Measurements from ENCODE around the gene TMC8. TPM values are rescaled to one million over a fixed set of nuclear protein-coding genes. Genes with fewer than 3 reads are reported as not detected.
"Not testable (repeated sequence)": the region's sequence is repeated elsewhere in the genome, so short reads cannot be mapped to it uniquely, and the experiment has no call there.

Gene TMC8
- total RNA-seq (454 TPM), polyA plus RNA-seq (10 to 100 TPM; 61.8 to 82.0 (median 74.8) TPM)

GRCh38 chr17:78130437-78131101, at the start of gene TMC8:
TSS of gene TMC8 (plus strand) at chr17:78130771. CDS start at chr17:78131589, 818 bp downstream.
- Mint-ChIP-seq H3K27me3 (peaks cover 5% of the 10 kb centered on the region), H3K9me3 (no peaks in the 10 kb centered on the region), H3K4me1 (peaks cover 9 to 63% (median 28%) of the 10 kb centered on the region in 4 donors), H3K4me3 (peak within 1 kb of the TSS; percentile 95 to 99 (median 99)), H3K36me3 (peaks cover 27% of the 10 kb centered on the region), H3K27ac (peak within 1 kb of the TSS; percentile 92 to 95 (median 93))
- H3K36me3 ChIP-seq (ENCODE audit: control insufficient read depth, insufficient read depth, low read length), result peaks cover 30% of the 10 kb centered on the region
- peak; percentile 76 to 97 (median 91) for DNase-seq
- no peaks in the 10 kb centered on the region for H3K9me3 ChIP-seq (ENCODE audit: control insufficient read depth in 2 of 2, low read length in 2 of 2)
- peak within 1 kb of the TSS; percentile 84 for H3K4me3 ChIP-seq (ENCODE audit: low read depth, low read length)
- peak within 1 kb of the TSS; percentile 92 for H3K27ac ChIP-seq (ENCODE audit: insufficient read depth, low read length, poor library complexity, severe bottlenecking)
- peaks cover 82% of the 10 kb centered on the region for H3K4me1 ChIP-seq (ENCODE audit: control insufficient read depth, insufficient read depth, low read length, poor library complexity, severe bottlenecking)
- peak; percentile 61 to 65 for ATAC-seq (ENCODE audit: low read depth in 2 of 2)
- no peaks in the 10 kb centered on the region for H3K27me3 ChIP-seq (ENCODE audit: control insufficient read depth, insufficient read depth, low read length)

GRCh38 chr17:78081551-78081950, 49.0 kb upstream of the TMC8 start:
- H3K4me3 Mint-ChIP-seq, result no peak overlapping the region
- H3K36me3 Mint-ChIP-seq, result peaks cover 50% of the 10 kb centered on the region
- Histone ChIP-seq H3K9me3 (ENCODE audit: control insufficient read depth in 2 of 2, low read length in 2 of 2) (no peaks in the 10 kb centered on the region), H3K27me3 (ENCODE audit: control insufficient read depth, insufficient read depth, low read length) (no peaks in the 10 kb centered on the region), H3K4me1 (ENCODE audit: control insufficient read depth, insufficient read depth, low read length, poor library complexity, severe bottlenecking) (no peaks in the 10 kb centered on the region), H3K27ac (ENCODE audit: insufficient read depth, low read length, poor library complexity, severe bottlenecking) (no peak overlapping the region), H3K36me3 (ENCODE audit: control insufficient read depth, insufficient read depth, low read length) (peaks cover 69% of the 10 kb centered on the region), H3K4me3 (ENCODE audit: low read depth, low read length) (no peak overlapping the region)
- no peaks in the 10 kb centered on the region for H3K9me3 Mint-ChIP-seq
- H3K4me1 Mint-ChIP-seq, result peaks cover 0 to 5% (median 1%) of the 10 kb centered on the region in 4 donors
- no peak for ATAC-seq (ENCODE audit: low read depth in 2 of 2)
- no peak for DNase-seq
- H3K27ac Mint-ChIP-seq, result peak overlapping the region in 1 of 3 donors; percentile 46
- H3K27me3 Mint-ChIP-seq, result no peaks in the 10 kb centered on the region

GRCh38 chr17:78082355-78082872, 48.2 kb upstream of the TMC8 start:
- not testable (repeated sequence) for ATAC-seq (ENCODE audit: low read depth in 2 of 2); H3K4me3 Mint-ChIP-seq; H3K9me3 Mint-ChIP-seq; H3K9me3 ChIP-seq (ENCODE audit: control insufficient read depth in 2 of 2, low read length in 2 of 2); H3K4me3 ChIP-seq (ENCODE audit: low read depth, low read length); H3K4me1 Mint-ChIP-seq; H3K27ac ChIP-seq (ENCODE audit: insufficient read depth, low read length, poor library complexity, severe bottlenecking); H3K4me1 ChIP-seq (ENCODE audit: control insufficient read depth, insufficient read depth, low read length, poor library complexity, severe bottlenecking); H3K27me3 Mint-ChIP-seq; H3K27me3 ChIP-seq (ENCODE audit: control insufficient read depth, insufficient read depth, low read length)
- peak overlapping the region in 1 of 3 donors; percentile 46 for H3K27ac Mint-ChIP-seq
- peaks cover 69% of the 10 kb centered on the region for H3K36me3 ChIP-seq (ENCODE audit: control insufficient read depth, insufficient read depth, low read length)
- peak in 1 of 3 donors; percentile 28 for DNase-seq
- peaks cover 49% of the 10 kb centered on the region for H3K36me3 Mint-ChIP-seq

GRCh38 chr17:78082988-78083387, 47.6 kb upstream of the TMC8 start:
- H3K9me3 Mint-ChIP-seq, result no peaks in the 10 kb centered on the region
- H3K27me3 Mint-ChIP-seq, result no peaks in the 10 kb centered on the region
- Histone ChIP-seq H3K27ac (ENCODE audit: insufficient read depth, low read length, poor library complexity, severe bottlenecking) (no peak overlapping the region), H3K36me3 (ENCODE audit: control insufficient read depth, insufficient read depth, low read length) (peaks cover 69% of the 10 kb centered on the region), H3K4me3 (ENCODE audit: low read depth, low read length) (no peak overlapping the region), H3K27me3 (ENCODE audit: control insufficient read depth, insufficient read depth, low read length) (no peaks in the 10 kb centered on the region), H3K9me3 (ENCODE audit: control insufficient read depth in 2 of 2, low read length in 2 of 2) (no peaks in the 10 kb centered on the region), H3K4me1 (ENCODE audit: control insufficient read depth, insufficient read depth, low read length, poor library complexity, severe bottlenecking) (no peaks in the 10 kb centered on the region)
- DNase-seq (no peak), ATAC-seq (ENCODE audit: low read depth in 2 of 2) (no peak)
- H3K36me3 Mint-ChIP-seq, result peaks cover 49% of the 10 kb centered on the region
- no peak overlapping the region for H3K27ac Mint-ChIP-seq
- H3K4me1 Mint-ChIP-seq, result peaks cover 0 to 5% (median 1%) of the 10 kb centered on the region in 4 donors
- H3K4me3 Mint-ChIP-seq, result no peak overlapping the region

GRCh38 chr17:78086740-78087139, 43.8 kb upstream of the TMC8 start:
- peaks cover 0 to 5% (median 1%) of the 10 kb centered on the region in 4 donors for H3K4me1 Mint-ChIP-seq
- no peak overlapping the region for H3K4me3 ChIP-seq (ENCODE audit: low read depth, low read length)
- H3K9me3 Mint-ChIP-seq, result no peaks in the 10 kb centered on the region

GRCh38 chr17:78088529-78088928, 42.0 kb upstream of the TMC8 start:
- H3K27me3 Mint-ChIP-seq, result no peaks in the 10 kb centered on the region
- no peaks in the 10 kb centered on the region for H3K27me3 ChIP-seq (ENCODE audit: control insufficient read depth, insufficient read depth, low read length)
- no peaks in the 10 kb centered on the region for H3K9me3 ChIP-seq (ENCODE audit: control insufficient read depth in 2 of 2, low read length in 2 of 2)
- peaks cover 50% of the 10 kb centered on the region for H3K36me3 Mint-ChIP-seq
- H3K27ac ChIP-seq (ENCODE audit: insufficient read depth, low read length, poor library complexity, severe bottlenecking), result no peak overlapping the region
- no peak overlapping the region for H3K4me3 ChIP-seq (ENCODE audit: low read depth, low read length)
- no peaks in the 10 kb centered on the region for H3K9me3 Mint-ChIP-seq
- H3K4me3 Mint-ChIP-seq, result no peak overlapping the region
- peaks cover 0 to 2% (median 1%) of the 10 kb centered on the region in 4 donors for H3K4me1 Mint-ChIP-seq
- no peak for ATAC-seq (ENCODE audit: low read depth in 2 of 2)
- DNase-seq, result no peak
- H3K36me3 ChIP-seq (ENCODE audit: control insufficient read depth, insufficient read depth, low read length), result peaks cover 78% of the 10 kb centered on the region
- H3K27ac Mint-ChIP-seq, result peak overlapping the region in 1 of 3 donors; percentile 71
- no peaks in the 10 kb centered on the region for H3K4me1 ChIP-seq (ENCODE audit: control insufficient read depth, insufficient read depth, low read length, poor library complexity, severe bottlenecking)

More at GRCh38 chr17:78086740-78087139, 43.8 kb upstream of the TMC8 start:
- H3K4me3 Mint-ChIP-seq, result no peak overlapping the region
- no peaks in the 10 kb centered on the region for H3K27me3 Mint-ChIP-seq
- H3K36me3 Mint-ChIP-seq, result peaks cover 51% of the 10 kb centered on the region
- H3K27ac Mint-ChIP-seq, result peak overlapping the region in 1 of 3 donors; percentile 11
- DNase-seq (no peak), ATAC-seq (ENCODE audit: low read depth in 2 of 2) (no peak)
- Histone ChIP-seq H3K4me1 (ENCODE audit: control insufficient read depth, insufficient read depth, low read length, poor library complexity, severe bottlenecking) (no peaks in the 10 kb centered on the region), H3K27me3 (ENCODE audit: control insufficient read depth, insufficient read depth, low read length) (no peaks in the 10 kb centered on the region), H3K36me3 (ENCODE audit: control insufficient read depth, insufficient read depth, low read length) (peaks cover 69% of the 10 kb centered on the region), H3K9me3 (ENCODE audit: control insufficient read depth in 2 of 2, low read length in 2 of 2) (no peaks in the 10 kb centered on the region), H3K27ac (ENCODE audit: insufficient read depth, low read length, poor library complexity, severe bottlenecking) (no peak overlapping the region)

GRCh38 chr17:78089576-78090281, 40.8 kb upstream of the TMC8 start:
- H3K9me3 Mint-ChIP-seq, result no peaks in the 10 kb centered on the region
- no peak overlapping the region for H3K4me3 Mint-ChIP-seq
- no peak for ATAC-seq (ENCODE audit: low read depth in 2 of 2)

More at GRCh38 chr17:78089576-78090281, 40.8 kb upstream of the TMC8 start:
- Histone ChIP-seq H3K4me1 (ENCODE audit: control insufficient read depth, insufficient read depth, low read length, poor library complexity, severe bottlenecking) (no peaks in the 10 kb centered on the region), H3K4me3 (ENCODE audit: low read depth, low read length) (no peak overlapping the region), H3K9me3 (ENCODE audit: control insufficient read depth in 2 of 2, low read length in 2 of 2) (no peaks in the 10 kb centered on the region), H3K27me3 (ENCODE audit: control insufficient read depth, insufficient read depth, low read length) (no peaks in the 10 kb centered on the region), H3K36me3 (ENCODE audit: control insufficient read depth, insufficient read depth, low read length) (peaks cover 85% of the 10 kb centered on the region), H3K27ac (ENCODE audit: insufficient read depth, low read length, poor library complexity, severe bottlenecking) (no peak overlapping the region)
- Mint-ChIP-seq H3K27me3 (no peaks in the 10 kb centered on the region), H3K27ac (peak overlapping the region in 1 of 3 donors; percentile 89), H3K4me1 (peaks cover 0 to 2% (median 1%) of the 10 kb centered on the region in 4 donors), H3K36me3 (peaks cover 55% of the 10 kb centered on the region)
- DNase-seq, result no peak
